ENCODE measurements around the gene PCNP. TPM values are rescaled to one million over a fixed set of nuclear protein-coding genes. Genes with fewer than 3 reads are reported as not detected.

The PCNP gene
- total RNA-seq, 1 experiment from 2014 or later = 216 TPM

GRCh38 chr3:101638261-101638745 is 64.3 kb downstream of the PCNP start:
- H2AK5ac ChIP-seq (ENCODE audit: insufficient read length, low read length) = no peak overlapping the region
- no peak overlapping the region for H4K8ac ChIP-seq (replicated peaks; ENCODE audit: insufficient read length, low read depth, low read length)
- H3K14ac ChIP-seq (ENCODE audit: insufficient read depth, low read length) = no peak overlapping the region
- no peak overlapping the region for H2AFZ ChIP-seq (ENCODE audit: low read length)
- no peaks in the 10 kb centered on the region; the same call in 1 of the 2 replicates for H3K4me1 ChIP-seq (ENCODE audit: insufficient read depth, low read length)
- H3K4me2 ChIP-seq (ENCODE audit: insufficient read depth, insufficient read length, low read length) = no peak overlapping the region
- no peak overlapping the region for H4K91ac ChIP-seq (ENCODE audit: insufficient read length, low read depth, low read length)
- H3K4ac ChIP-seq (ENCODE audit: low read depth, low read length) = no peak overlapping the region
- H3K27me3 ChIP-seq (ENCODE audit: insufficient read depth, low read length) = no peaks in the 10 kb centered on the region
- peak; percentile 26; the same call in 2 of the 3 replicates for TF ChIP-seq CTCF (conservative IDR thresholded peaks at IDR 0.05)
- WGBS (ENCODE audit: extremely low coverage, insufficient read length, low lambda C conversion rate) = no CpG with 5 or more reads among the region's 10 CpGs
- no peak overlapping the region for H3K9ac ChIP-seq (ENCODE audit: extremely low read depth, insufficient read length, low read length)
- no peaks in the 10 kb centered on the region for H3K23me2 ChIP-seq (ENCODE audit: insufficient read length, low read depth, low read length, poor library complexity, severe bottlenecking)
- no peaks in the 10 kb centered on the region for H4K20me1 ChIP-seq (ENCODE audit: control insufficient read depth, insufficient read depth, insufficient read length)
- no peak overlapping the region for H4K5ac ChIP-seq (ENCODE audit: insufficient read length, low read depth, low read length)
- H3K56ac ChIP-seq (ENCODE audit: insufficient read length, low read depth, low read length) = no peak overlapping the region
- no peak overlapping the region for H3T11ph ChIP-seq (ENCODE audit: low read length)
- no peaks in the 10 kb centered on the region for H3K79me2 ChIP-seq (ENCODE audit: insufficient read depth, low read length)
- no peak overlapping the region for H3K27ac ChIP-seq (ENCODE audit: insufficient read length, low read depth, low read length)
- no peak overlapping the region for H2BK5ac ChIP-seq (ENCODE audit: insufficient read length, low read length)
- Mint-ChIP-seq H3K4me1 (peaks cover 32 to 45% of the 10 kb centered on the region in 2 experiments), H3K9me3 (no peaks in the 10 kb centered on the region), H3K27me3 (ENCODE audit: low read depth) (no peaks in the 10 kb centered on the region; the same call in 1 of the 2 replicates), H3K36me3 (ENCODE audit: insufficient read depth in 1 of 3, low read depth in 3 of 3) (no peaks in the 10 kb centered on the region), H3K4me3 (no peak overlapping the region), H3K27ac (peak overlapping the region in 2 of 3 experiments; percentile 44 to 62; a peak in 2 of 7 replicates)
- H3K79me1 ChIP-seq (ENCODE audit: insufficient read depth, low read depth, low read length, poor library complexity, severe bottlenecking) = no peaks in the 10 kb centered on the region
- no peak overlapping the region for H2BK20ac ChIP-seq (ENCODE audit: low read depth, low read length, poor library complexity, severe bottlenecking)
- no peak overlapping the region for H3K18ac ChIP-seq (ENCODE audit: insufficient read length, low read depth, low read length)
- H2BK15ac ChIP-seq (ENCODE audit: low read depth, low read length) = no peak overlapping the region
- no peak overlapping the region for H3K23ac ChIP-seq (ENCODE audit: insufficient read length, low read depth, low read length)
- no peaks in the 10 kb centered on the region for H3K9me3 ChIP-seq (ENCODE audit: control insufficient read depth, low read depth, low read length)
- DNase-seq = peak; percentile 53
- no peak overlapping the region for H2BK12ac ChIP-seq (ENCODE audit: insufficient read length, low read depth, low read length)
- no peak overlapping the region for H2BK120ac ChIP-seq (ENCODE audit: low read depth, low read length, poor library complexity, severe bottlenecking)

All from H9 (cell line).